CD4-positive, alpha-beta T cell treated with Interleukin-1 beta for 1 hour (primary cell): Measurements from ENCODE around the gene UNC13B.
"Not testable (repeated sequence)": the region's sequence is repeated elsewhere in the genome, so short reads cannot be mapped to it uniquely, and the experiment has no call there.

Experiments used
- DNase-seq, 2 donors: peaks; one replicate each; pipeline ENCODE4 v3.0.0-alpha.2; 2020 to 2022

The UNC13B gene

DNA sequence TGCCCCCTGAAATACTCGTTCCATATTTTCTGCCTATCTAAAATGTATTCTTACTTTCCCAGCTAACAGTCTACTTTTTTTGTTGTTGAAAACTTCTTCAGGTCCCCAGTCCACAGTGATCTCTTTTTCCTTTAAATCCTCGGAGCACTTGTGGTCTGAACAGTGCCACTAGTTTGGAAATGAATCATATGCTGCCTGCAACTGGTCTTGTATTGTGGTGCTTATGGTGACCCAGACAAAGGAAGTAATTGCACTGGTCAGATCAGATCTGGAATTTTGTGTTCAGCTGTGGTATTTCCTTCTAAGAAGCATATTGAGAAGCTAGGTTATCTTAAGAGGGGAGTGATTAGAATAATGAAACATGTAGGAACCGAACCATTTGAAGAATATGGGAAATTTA lies 2.9 kb downstream of the UNC13B start:
- DNase-seq: no peak

DNA sequence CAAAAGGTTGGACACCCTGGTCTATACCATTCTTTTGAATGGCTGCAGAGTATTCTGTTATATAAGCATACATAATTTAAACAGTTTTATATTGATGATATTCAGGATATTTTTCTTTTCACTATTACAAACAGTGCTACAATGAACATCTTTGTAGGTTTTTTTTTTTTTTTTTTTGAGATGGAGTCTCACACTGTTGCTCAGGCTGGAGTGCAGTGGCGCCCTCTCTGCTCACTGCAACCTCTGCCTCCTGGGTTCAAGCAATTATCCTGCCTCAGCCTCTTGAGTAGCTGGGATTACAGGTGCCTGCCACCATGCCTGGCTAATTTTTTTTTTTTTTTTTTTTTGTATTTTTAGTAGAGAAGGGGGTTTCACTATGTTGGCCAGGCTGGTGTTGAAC lies 5.6 kb downstream of the UNC13B start:
- not testable (repeated sequence) for DNase-seq

DNA sequence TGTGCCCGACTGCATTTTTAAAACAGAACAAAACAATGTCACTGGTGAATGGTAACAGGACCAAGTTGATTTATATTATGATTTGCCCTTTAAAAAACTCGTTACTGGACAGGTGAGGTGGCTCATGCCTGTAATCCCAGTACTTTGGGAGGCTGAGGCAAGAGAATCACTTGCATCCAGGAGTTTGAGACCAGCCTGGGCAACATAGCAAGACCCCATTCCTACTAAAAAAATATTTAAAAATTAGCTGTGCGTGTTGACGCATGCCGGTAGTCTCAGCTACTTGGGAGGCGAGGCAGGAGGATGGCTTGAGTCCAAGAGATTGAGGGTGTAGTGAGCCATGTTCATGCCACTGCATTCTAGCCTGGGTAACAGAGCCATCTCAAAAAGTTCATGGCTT lies 7.2 kb downstream of the UNC13B start:
- no peak for DNase-seq

DNA sequence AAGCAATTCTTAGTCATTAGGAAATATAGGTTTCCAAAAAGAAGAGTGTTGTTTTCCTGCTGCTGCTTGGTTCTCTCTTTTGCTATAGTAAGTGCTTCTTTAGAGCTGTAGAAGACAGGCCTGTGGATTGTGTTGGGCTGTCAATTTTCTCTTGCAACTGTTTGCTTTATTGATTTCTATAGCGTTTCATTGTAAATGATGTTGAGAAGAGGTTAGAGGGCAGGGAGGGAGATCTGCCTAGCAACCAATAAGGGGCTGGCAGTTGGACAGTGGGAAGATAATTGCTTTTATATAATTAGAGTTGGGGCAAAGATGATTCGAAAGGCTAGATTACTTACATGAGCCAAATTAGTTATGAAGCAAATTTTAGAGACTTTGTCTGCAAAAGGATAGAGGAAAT lies 11.1 kb downstream of the UNC13B start:
- DNase-seq: no peak

DNA sequence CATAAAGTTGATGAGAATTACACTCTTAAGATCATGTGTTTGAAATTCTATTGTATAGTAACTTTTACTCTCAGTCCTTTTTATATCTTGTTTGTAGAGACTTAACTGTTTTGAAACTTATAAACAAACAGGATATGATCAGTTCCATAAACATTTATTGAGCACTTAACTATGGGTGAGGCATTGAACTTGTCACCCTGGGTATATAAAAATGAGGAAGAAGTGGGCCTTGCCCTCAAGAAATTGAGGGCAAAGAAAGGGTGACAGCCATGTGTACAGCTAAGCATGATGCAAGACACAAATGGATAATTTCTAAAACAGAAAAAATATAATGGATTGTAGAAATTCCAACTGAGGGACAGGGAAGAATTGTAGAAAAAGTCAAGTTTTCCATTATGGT lies 15.7 kb downstream of the UNC13B start:
- no peak for DNase-seq

DNA sequence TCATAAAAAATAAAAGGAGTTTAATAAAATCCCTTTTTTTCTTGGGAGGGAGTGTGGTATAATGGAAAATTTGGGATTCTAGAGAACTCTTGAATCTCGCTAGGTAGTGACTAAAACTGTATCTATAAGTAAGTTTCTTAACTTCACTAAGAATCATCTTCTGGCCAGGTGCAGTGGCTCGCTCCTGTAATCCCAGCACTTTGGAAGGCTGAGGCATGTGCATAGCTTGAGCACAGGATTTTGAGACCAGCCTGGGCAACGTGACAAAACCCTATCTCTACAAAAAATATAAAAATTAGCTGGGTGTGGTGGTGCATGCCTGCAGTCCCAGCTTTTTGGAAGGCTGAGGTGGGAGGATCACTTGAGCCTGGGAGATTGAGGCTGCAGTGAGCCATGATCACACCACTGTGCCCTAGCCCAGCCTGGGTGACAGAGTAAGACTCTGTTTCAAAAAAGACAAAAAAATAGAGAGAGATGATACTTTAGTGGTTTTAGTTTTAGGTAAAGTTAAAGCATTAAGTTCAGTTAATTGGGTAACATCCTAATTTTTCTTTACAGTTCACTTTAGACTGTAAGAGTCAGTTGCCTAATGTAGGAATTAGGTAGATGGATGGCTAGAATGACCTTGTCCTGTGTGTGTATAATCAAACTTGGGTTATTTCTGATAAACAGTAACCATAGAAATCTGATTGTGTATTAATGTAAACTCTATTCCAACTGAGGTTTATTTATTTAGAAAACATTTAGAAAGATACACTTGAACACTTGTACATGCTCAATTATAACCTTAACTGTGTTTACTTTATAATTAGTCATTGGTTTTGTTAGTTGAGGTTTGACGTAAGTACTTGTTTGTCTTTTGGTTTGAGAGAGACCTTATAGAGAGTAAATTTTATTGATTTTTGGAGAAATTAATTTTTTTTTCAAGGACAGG lies 17.8 kb downstream of the UNC13B start:
- DNase-seq: no peak

DNA sequence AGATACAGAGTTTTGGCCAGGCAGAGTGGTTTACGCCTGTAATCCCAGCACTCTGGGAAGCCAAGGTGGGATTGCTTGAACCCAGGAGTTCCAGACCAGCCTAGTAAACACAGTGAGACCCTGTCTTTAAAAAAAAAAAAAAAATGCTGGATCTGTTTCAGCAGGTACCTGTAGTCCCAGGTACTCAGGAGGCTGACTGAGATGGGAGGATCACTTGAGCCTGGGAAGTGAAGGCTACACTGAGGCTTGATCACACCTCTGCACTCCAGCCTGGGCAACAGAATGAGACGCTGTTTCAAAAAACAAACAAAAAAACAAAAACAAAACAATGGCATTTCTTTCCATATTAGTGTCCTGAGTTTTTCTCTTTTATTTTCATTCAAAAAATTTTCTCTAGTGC lies 19.0 kb downstream of the UNC13B start:
- DNase-seq: no peak

DNA sequence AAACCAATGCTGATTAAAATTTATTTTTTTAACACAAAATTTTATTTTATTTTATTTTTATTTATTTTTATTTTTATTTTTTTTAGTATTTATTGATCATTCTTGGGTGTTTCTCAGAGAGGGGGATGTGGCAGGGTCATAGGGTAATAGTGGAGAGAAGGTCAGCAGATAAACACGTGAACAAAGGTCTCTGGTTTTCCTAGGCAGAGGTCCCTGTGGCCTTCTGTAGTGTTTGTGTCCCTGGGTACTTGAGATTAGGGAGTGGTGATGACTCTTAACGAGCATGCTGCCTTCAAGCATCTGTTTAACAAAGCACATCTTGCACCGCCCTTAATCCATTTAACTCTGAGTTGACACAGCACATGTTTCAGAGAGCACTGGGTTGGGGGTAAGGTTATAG lies 20.6 kb downstream of the UNC13B start:
- DNase-seq: not testable (repeated sequence)

DNA sequence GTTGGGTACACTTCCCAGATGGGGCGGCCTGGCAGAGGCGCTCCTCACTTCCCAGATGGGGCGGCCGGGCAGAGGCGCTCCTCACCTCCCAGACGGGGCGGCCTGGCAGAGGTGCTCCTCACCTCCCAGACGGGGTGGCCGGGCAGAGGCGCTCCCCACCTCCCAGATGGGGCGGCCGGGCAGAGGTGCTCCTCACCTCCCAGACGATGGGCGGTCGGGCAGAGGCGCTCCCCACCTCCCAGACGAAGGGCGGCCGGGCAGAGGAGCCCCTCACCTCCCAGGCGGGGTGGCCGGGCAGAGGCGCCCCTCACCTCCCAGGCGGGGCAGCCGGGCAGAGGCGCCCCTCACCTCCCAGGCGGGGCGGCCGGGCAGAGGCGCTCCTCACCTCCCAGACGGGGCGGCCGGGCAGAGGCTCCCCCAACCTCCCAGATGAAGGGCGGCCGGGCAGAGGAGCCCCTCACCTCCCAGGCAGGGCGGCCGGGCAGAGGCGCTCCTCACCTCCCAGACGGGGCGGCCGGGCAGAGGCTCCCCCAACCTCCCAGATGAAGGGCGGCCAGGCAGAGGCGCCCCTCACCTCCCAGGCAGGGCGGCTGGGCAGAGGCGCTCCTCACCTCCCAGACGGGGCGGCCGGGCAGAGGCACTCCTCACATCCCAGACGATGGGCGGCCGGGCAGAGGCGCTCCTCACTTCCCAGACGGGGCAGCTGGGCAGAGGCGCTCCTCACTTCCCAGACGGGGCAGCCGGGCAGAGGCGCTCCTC lies 21.4 kb downstream of the UNC13B start:
- DNase-seq: not testable (repeated sequence)

DNA sequence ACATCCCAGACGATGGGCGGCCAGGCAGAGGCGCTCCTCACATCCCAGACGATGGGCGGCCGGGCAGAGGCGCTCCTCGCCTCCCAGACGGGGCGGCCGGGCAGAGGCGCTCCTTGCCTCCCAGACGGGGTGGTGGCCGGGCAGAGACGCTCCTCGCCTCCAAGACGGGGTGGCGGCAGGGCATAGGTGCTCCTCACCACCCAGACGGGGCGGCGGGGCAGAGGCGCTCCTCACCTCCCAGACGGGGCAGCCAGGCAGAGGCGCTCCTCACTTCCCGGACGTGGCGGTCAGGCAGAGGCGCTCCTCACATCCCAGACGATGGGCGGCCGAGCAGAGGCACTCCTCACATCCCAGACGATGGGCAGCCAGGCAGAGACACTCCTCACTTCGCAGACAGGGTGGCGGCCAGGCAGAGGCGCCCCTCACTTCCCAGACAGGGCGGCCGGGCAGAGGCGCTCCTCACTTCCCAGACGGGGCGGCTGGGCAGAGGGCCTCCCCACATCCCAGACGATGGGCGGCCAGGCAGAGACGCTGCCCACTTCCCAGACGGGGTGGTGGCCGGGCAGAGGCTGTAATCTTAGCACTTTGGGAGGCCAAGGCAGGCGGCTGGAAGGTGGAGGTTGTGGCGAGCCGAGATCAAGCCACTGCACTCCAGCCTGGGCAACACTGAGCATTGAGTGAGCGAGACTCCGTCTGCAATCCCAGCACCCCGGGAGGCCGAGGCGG lies 22.1 kb downstream of the UNC13B start:
- not testable (repeated sequence) for DNase-seq

DNA sequence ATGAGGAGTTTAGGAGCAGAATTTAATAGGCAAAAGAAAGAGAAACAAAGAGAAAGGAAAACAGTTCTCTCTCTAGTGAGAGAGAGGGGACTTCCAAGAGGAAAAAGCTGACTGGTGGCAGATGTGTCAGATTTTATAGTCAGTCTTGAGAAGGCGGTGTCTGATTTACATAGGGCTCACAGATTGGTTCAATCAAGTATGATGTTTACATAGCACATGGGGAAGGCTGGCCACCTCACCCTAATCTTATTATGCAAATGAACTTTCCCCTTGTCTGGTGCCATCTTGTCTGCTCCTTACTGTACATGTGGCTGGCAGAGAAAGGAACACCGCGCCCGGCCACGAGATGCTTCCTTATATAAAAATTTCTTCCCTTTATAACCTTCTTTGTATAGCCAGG lies 24.7 kb downstream of the UNC13B start:
- DNase-seq: no peak

DNA sequence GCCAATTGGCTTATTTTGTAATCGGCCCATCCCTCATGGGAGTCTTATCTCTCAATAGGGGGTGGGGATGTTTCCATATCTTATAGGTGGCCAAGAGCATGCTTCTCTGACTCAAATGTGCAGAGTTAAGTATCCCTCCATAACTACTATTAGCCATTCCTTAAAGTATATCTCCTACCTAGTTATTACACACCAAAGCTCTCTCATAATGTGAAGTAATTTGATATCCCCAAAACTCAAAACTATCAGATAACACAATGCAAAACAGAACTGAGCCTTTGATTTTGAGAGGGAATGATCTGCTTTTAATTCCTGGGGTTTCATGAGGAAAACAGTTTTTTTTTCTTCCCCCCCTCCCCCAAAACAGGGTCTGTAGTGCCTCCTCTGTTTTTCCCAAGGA lies 28.4 kb downstream of the UNC13B start:
- no peak for DNase-seq

DNA sequence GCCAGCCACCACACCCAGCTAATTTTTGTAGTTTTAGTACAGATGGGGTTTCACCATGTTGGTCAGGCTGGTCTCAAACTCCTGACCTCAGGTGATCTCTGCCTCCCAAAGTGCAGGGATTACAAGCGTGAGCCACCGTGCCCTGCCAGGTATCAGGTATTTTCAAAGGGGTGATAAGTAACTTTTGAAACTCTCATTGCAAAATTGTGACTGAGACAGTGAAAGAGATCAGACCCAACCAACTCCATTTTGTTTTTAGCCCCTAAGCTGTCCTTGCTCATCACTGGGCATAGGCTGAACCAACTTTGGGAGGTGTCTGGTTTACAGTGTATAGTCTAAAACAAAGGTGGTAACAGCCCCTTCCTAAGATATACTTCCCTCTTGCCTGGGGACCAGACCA lies 29.3 kb downstream of the UNC13B start:
- DNase-seq: no peak

DNA sequence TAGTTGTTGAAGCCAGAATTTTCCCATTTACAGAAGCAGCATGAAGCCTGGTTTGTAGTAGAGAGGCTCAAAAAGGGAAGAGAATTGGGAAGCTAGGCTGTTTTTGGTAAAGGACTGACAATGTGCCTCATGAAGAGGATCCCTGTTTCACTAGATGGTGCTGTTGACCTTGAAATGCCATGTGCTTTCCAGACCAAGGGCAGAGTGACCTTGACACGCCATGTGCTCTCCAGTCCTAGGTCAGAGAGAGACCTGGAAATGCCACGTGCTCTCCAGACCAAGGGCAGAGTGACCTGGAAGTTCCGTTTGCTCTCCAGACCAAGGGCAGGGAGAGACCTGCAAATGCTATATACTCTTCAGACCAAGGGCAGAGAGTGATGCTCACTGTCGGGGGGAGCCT lies 32.0 kb downstream of the UNC13B start:
- DNase-seq: no peak

DNA sequence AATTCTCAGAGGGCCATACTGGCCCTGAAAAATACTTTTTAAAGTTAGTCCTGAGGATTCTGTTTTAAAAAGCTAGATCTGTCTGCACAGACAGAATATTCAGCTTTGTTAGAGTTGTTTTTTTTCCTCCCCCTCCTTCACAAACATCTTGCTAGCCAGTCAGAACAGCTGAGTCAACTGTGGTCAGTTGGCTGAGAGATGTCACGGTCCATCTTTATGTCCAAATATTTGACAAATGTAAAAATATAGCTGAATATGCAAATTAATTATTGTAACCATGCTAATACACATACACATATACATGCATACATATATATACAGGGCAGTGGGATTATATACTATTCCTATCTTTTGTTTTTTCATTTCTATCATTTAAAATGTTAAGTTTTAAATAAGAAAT lies 33.9 kb downstream of the UNC13B start:
- no peak for DNase-seq

DNA sequence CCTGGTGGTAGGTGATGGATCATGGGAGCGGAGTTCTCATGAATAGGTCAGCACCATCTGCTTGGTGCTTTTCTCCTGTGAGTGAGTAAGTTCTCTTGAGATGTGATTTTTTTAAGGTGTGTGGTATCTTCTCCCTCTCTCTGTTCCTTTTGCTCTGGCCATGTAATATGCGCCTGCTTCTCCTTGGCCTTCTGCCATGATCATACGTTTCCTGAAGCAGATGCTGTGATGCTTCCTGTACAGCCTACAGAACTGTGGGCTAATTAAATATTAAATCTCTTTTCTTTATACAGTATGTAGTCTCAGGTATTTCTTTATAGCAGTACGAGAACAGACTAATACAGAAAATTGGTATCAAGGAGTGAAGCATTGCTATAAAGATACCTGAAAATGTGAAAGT lies 36.4 kb downstream of the UNC13B start:
- DNase-seq: no peak

DNA sequence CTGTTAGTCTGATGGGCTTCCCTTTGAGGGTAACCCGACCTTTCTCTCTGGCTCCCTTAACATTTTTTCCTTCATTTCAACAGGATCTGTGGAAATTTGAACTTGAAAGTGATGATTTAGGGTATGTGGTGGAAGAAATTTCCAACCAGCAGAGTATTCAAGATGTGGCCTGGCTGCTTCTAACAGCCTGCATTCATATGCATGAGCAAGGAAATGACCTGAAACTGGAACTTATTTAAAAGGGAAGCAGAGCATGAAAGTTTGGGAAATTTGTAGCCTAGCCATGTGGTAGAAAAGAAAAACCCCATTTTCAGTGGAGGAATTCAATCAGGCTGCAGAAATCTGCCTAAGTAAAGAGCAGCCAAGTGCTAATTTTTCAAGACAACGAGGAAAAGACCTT lies 41.7 kb downstream of the UNC13B start:
- no peak for DNase-seq

DNA sequence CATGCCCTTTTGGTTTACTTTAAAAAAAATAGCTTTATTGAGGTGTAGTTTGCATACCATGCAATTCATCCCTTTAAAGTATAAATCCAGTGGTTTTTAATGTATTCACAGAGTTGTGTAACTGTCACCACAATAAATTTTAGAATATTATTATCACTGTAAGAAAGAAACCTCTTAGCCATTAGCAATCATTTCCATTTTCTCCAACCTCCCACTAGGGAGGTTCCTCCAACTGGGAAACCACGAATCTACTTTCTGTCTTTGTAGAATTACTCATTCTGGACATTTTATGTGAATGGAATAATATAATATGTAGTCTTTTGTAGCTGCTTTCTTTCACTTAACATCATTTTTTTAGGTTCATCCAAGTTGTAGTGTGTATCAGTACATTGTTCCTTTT lies 43.5 kb downstream of the UNC13B start:
- no peak for DNase-seq

DNA sequence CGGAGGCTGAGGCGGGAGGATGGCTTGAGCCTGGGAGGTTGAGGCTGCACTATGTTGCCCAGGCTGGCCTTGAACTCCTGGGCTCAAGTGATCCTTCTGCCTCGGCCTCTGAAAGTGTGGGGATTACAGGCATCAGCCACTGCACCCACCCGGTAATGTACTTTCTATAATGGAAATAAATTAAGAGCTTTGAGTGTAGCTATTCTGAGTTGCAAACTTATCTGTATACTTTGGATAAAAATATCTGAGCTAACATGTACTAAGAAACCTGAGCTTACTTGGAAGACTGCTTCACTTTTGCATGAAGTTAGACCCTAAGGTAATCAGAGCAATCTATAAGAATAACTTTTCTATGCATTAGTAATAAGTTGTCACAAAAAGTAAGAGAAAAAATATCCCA lies 50.0 kb downstream of the UNC13B start:
- DNase-seq: no peak

DNA sequence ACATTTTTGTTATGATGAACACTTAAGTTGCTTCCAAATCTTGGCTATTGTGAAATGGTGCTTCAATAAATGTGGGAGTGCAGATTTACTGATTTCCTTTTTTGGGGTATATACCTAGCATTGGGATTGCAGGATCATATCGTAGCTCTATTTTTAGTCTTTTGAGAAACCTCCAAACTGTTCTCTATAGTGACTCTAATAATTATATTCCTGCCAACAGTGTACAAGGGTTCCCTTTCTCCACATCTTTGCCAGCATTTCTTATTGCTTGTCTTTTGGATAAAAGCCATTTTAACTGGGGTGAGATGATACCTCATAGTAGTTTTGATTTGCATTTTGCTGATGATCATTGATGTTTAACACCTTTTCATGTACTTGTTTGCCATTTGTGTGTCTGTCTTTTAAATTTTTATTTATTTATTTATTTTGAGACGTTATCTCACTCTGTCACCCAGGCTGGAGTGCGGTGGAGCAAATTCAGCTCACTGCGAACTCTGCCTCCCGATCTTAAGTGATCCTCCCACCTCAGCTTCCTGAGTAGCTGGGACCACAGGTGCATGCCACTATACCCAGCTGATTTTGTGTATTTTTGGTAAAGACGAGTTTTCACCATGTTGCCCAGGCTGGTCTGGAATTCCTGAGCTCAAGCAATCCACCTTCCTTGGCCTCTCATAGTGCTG lies 59.0 kb downstream of the UNC13B start:
- no peak for DNase-seq

DNA sequence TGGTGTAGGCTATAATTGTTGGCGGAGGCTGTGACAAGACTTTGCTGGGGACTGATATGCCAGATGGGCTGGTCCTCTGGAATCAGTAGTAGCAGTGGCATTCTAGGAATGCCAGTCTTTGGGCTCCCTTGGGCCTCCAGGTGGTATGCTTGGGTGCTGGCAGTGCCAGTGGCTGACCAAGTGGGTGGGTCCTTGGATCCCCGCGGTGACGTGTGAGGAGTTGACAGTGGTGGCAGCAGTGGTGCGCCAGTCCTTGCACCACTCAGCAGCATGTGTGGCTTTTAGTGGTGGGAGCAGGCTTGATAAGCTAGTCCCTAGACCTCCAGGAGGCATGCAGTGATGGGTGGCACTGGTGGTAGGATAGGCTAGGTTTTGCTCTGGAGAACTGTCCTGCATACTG lies 63.9 kb downstream of the UNC13B start:
- DNase-seq: no peak

DNA sequence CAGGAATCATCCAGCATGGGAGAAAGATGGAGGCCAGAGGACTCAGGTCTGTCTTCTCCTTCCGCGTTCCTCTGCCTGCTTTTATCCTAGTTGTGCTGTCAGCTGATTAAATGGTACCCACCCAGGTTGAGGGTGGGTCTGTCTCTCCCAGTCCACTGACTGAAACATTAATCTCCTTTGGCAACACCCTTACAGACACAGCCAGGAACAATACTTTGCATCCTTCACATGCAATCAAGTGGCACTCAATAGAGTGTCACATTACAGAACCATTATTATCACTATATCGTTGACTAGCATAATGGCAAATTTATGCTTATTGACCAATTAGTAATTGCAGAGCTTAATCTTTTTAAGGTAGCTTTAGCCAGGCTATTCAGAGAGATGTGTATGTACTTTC lies 64.8 kb downstream of the UNC13B start:
- DNase-seq: no peak

DNA sequence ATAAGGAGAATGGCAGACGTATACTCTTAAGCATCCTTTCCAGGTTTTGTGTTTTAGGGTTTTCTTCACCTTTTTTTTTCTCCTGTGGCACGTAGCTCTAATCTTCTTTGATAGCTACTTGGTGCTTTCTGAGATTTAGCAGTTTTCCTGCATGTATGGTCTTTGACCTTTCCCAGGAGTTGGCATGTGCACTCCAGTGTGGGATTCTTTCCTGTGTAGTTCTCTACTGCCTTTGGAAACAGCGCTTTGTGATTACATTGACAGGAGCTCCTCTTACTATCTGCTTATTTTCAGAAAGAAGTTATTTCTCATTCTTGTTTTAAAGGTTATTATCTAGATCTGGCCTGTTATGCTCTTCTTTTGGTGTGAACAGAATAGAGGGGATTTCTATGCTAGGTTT lies 65.5 kb downstream of the UNC13B start:
- DNase-seq: no peak
